Esophagus squamous epithelium (tissue), 5 donors: Measurements from ENCODE around the gene UQCRC1. TPM values are rescaled to one million over a fixed set of nuclear protein-coding genes. Genes with fewer than 3 reads are reported as not detected.

ENCODE experiments used
- DNase-seq: peaks from one replicate; lab custom pipeline; 2025; lab: John Stamatoyannopoulos, UW
- H3K27ac ChIP-seq, 4 donors: fragments of 200-600 bp; sonication (generic); one replicate each; pipeline ENCODE4 v1.5.1; 2016 to 2019; ENCODE audit warnings: mild to moderate bottlenecking in 1 of 4
- H3K27me3 ChIP-seq, 4 donors: fragments of 200-600 bp; sonication (generic); 1 replicate in 3 of 4; 2 replicates in 1 of 4; pipeline versions ENCODE4 v1.5.1 to v1.6.0; 2017 to 2021; ENCODE audit warnings: antibody characterized with exemption in 1 of 4
- H3K36me3 ChIP-seq, 3 donors: fragments of 200-600 bp; sonication (generic); one replicate each; pipeline ENCODE4 v1.5.1; 2016 to 2019
- H3K4me1 ChIP-seq, 3 donors: fragments of 200-600 bp; sonication (generic); one replicate each; pipeline ENCODE4 v1.5.1; 2017 to 2019
- H3K4me3 ChIP-seq, 4 donors: fragments of 200-600 bp; sonication (generic); 1 replicate in 3 of 4; 2 replicates in 1 of 4; pipeline ENCODE4 v1.5.1; 2016 to 2019; ENCODE audit warnings: mild to moderate bottlenecking in 2 of 4, moderate library complexity in 1 of 4
- H3K9me3 ChIP-seq, 3 donors: fragments of 200-600 bp; sonication (generic); one replicate each; pipeline ENCODE4 v1.5.1; 2016 to 2019
- POLR2A ChIP-seq, 4 donors: fragments of 450-650 bp; IDR thresholded peaks; one replicate each; pipeline ENCODE4 v1.6.1; 2017; ENCODE audit warnings: antibody characterized with exemption in 4 of 4, mild to moderate bottlenecking in 4 of 4, moderate library complexity in 3 of 4
- WGBS, 2 donors: methylation state at CpG; one replicate each; pipeline ENCODE4 v1.1.5; 2018; 5-methylcytosine and 5-hydroxymethylcytosine counted together
- intact Hi-C: fragments of 100-400 bp; cut with DNase I; formaldehyde crosslinking; loops from one replicate; pipeline ENCODE4 v1.15.0; 2022
- total RNA-seq, 4 donors: library from RNA; depleted of rRNA; stranded (reverse); fragments of >200 nt; gene quantifications; one replicate each; pipeline ENCODE4 v1.1.0, GENCODE V29; 2016
- TF ChIP-seq, protein P1 (sequence below), 6 experiments: fragments of 450-650 bp in 4 of 6; fragments of 200-600 bp in 2 of 6; sonication (generic) in 2 of 6; IDR thresholded peaks; one replicate each; pipeline ENCODE4 v1.5.1; 2016 to 2019; ENCODE audit warnings: antibody characterized with exemption in 6 of 6, mild to moderate bottlenecking in 4 of 6, moderate library complexity in 4 of 6
- donor health status: DM: yes; HTN: yes; CAD: no.

UQCRC1 gene
- total RNA-seq, 4 donors from 2014 or later = 213 to 471 (median 356) TPM

DNA sequence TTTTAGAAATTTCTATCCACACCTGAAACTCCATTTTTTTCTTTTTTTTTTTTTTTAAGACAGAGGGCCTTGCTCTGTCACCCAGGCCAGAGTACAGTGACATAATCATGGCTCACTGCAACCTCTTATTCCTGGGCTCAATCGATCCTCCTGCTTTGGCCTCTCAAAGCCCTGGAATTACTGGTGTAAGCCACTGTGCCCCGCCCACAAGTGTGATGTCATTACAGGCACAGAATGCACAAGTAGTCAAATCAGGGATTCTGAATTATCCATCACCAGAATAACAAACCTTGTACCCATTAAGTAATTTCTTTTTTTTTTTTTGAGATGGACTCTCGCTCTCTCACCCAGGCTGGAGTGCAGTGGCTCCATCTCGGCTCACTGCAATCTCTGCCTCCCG is 1.9 kb downstream of the UQCRC1 start:
- Histone ChIP-seq H3K4me1 (peaks cover 5 to 42% (median 9%) of the 10 kb centered on the region in 3 donors), H3K4me3 (no peak overlapping the region), H3K27me3 (no peaks in the 10 kb centered on the region), H3K27ac (no peak overlapping the region), H3K36me3 (peaks cover 31 to 46% (median 39%) of the 10 kb centered on the region in 3 donors), H3K9me3 (no peaks in the 10 kb centered on the region)
- no peak for DNase-seq
- no peak for TF ChIP-seq POLR2A (IDR thresholded peaks at IDR 0.05)
- TF ChIP-seq, protein P1, sequence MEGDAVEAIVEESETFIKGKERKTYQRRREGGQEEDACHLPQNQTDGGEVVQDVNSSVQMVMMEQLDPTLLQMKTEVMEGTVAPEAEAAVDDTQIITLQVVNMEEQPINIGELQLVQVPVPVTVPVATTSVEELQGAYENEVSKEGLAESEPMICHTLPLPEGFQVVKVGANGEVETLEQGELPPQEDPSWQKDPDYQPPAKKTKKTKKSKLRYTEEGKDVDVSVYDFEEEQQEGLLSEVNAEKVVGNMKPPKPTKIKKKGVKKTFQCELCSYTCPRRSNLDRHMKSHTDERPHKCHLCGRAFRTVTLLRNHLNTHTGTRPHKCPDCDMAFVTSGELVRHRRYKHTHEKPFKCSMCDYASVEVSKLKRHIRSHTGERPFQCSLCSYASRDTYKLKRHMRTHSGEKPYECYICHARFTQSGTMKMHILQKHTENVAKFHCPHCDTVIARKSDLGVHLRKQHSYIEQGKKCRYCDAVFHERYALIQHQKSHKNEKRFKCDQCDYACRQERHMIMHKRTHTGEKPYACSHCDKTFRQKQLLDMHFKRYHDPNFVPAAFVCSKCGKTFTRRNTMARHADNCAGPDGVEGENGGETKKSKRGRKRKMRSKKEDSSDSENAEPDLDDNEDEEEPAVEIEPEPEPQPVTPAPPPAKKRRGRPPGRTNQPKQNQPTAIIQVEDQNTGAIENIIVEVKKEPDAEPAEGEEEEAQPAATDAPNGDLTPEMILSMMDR (IDR thresholded peaks at IDR 0.05) = no peak
- intact Hi-C loops = no loop called here
- 86 to 91% methylated on average over 5 of the region's 5 CpGs for WGBS, 2 donors

DNA sequence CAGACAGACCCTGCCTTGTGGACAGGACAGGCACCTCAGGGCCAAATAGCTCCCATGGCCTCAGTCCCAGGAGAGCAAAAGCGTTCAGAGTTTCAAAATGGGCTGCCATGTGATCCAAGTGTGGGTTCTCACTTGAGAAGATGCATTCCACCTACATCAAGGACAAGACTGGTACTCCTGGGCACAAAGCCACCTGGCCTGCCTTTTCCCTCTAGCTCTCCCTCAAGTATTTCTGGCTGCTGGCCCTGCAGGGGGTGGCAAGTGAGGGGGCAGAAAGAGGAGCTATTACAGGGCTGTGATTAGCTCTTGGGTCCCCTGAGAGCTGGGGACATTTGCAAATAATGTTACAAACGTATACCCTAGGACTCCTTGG is 7.8 kb downstream of the UQCRC1 start:
- no peak for DNase-seq
- TF ChIP-seq POLR2A (IDR thresholded peaks at IDR 0.05) = no peak
- TF ChIP-seq, protein P1 (IDR thresholded peaks at IDR 0.05) = no peak
- intact Hi-C loops = no loop called here
- H3K4me3 ChIP-seq = no peak overlapping the region
- H3K27ac ChIP-seq = peak overlapping the region in 3 of 4 donors; percentile 88 to 90 (median 90)
- WGBS, 2 donors = 18 to 35% methylated on average over 2 of the region's 2 CpGs
- H3K27me3 ChIP-seq = no peaks in the 10 kb centered on the region
- H3K36me3 ChIP-seq = peaks cover 50 to 87% (median 69%) of the 10 kb centered on the region in 3 donors
- H3K4me1 ChIP-seq = peaks cover 31 to 70% (median 38%) of the 10 kb centered on the region in 3 donors
- no peaks in the 10 kb centered on the region for H3K9me3 ChIP-seq

DNA sequence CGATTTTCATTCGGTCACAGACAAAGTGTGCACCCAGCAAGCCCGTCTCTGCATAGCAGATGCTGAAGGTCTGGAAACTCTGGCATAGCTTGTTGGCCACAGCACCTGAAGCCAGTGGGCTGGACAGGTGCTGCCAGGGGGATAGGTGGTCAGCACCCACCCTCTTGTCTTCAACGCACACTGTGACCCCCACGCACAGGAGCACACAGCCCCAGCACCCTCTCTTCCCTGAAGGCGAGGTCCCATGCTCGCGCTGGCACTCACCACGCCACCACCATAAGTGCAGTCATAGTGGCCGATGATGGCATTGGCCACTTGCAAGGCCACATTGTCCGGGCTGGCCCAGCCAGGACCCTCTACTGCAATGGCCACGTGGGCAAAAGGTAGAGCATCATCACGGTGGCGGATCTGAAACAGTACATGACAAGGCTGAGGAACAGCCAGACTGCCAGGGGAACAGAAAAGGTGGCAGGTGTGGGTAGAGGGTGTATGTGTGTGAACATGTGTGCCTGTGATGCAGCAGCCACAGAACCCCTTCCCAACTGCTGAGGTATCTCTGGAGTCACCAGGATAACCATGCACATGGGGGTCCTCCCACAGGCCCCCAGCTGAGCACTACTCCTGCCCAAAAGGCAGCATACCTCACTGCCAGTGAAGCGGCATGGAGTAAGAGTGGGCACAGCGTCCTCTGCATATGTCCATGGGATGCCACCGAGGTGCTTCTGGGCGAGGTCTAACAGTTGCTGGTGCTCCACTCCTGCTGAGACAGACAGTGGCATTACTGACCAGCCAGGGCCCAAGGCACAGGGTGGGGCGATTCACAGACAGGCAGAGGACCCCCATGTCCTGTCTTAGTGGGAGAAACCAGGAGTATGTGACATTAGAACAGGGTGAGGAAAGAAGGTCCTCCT is 8.5 kb downstream of the UQCRC1 start:
- WGBS, 2 donors = 85 to 93% methylated on average over 8 to 12 of the region's 19 CpGs
- H3K4me1 ChIP-seq = peaks cover 33 to 70% (median 41%) of the 10 kb centered on the region in 3 donors
- intact Hi-C loops = no loop called here

DNA sequence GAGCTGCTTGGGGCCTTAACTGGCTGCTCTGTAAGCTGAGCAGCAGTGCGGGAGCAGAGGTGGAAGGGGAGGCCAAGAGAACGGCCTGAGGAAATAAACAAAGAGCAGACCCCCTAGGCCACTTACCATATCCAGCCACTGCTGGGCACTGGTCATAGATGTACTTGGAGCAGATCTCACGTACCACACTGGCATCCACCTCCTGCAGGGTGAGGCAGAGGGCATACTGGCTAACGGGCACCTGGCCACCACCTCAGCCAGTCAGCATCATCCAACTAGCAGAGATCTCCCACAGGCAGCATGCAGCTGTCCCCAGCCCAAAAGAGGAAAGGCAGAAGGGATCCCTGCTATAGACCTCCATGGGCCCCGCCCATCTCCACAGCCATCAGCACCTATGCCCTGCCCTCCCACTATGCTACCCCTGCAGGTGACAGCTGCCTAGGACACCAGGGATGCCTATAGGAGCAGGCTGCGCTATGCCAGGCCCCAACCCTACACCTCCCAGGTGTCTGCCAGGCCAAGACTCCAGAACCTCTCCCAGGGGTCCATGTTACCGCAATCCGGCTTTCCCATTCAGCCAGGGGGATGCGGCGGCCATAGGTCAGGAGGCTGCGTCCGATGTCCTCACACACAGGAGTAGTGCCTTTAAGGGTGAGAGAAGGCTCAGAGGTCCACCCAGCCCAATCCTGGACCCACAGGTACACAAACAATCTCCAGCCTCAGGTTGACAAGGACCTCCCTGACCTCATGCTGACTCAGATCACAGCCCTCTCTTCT is 9.7 kb downstream of the UQCRC1 start:
- peaks cover 40 to 68% (median 51%) of the 10 kb centered on the region in 3 donors for H3K36me3 ChIP-seq
- WGBS, 2 donors = 79 to 81% methylated on average over 9 to 10 of the region's 12 CpGs
- peak overlapping the region; percentile 82 to 90 (median 89) for H3K27ac ChIP-seq
- intact Hi-C loops = no loop called here
- H3K9me3 ChIP-seq = no peaks in the 10 kb centered on the region
- no peak for DNase-seq
- peaks cover 0 to 10% (median 0%) of the 10 kb centered on the region in 4 donors for H3K27me3 ChIP-seq
- H3K4me3 ChIP-seq = no peak overlapping the region
- H3K4me1 ChIP-seq = peaks cover 46 to 78% (median 54%) of the 10 kb centered on the region in 3 donors
- TF ChIP-seq POLR2A (IDR thresholded peaks at IDR 0.05) = no peak
- TF ChIP-seq, protein P1 (IDR thresholded peaks at IDR 0.05) = no peak

More for the DNA sequence above, 8.5 kb downstream of the UQCRC1 start:
- Histone ChIP-seq H3K9me3 (no peaks in the 10 kb centered on the region), H3K4me3 (no peak overlapping the region), H3K36me3 (peaks cover 50 to 81% (median 64%) of the 10 kb centered on the region in 3 donors), H3K27me3 (no peaks in the 10 kb centered on the region), H3K27ac (peak overlapping the region in 3 of 4 donors; percentile 88 to 90 (median 90))
- TF ChIP-seq, protein P1 (IDR thresholded peaks at IDR 0.05) = no peak
- no peak for TF ChIP-seq POLR2A (IDR thresholded peaks at IDR 0.05)
- DNase-seq = no peak
